ENCODE data around the gene PHF5A.
"Not testable (repeated sequence)": the region's sequence is repeated elsewhere in the genome, so short reads cannot be mapped to it uniquely, and the experiment has no call there.

PHF5A gene

DNA sequence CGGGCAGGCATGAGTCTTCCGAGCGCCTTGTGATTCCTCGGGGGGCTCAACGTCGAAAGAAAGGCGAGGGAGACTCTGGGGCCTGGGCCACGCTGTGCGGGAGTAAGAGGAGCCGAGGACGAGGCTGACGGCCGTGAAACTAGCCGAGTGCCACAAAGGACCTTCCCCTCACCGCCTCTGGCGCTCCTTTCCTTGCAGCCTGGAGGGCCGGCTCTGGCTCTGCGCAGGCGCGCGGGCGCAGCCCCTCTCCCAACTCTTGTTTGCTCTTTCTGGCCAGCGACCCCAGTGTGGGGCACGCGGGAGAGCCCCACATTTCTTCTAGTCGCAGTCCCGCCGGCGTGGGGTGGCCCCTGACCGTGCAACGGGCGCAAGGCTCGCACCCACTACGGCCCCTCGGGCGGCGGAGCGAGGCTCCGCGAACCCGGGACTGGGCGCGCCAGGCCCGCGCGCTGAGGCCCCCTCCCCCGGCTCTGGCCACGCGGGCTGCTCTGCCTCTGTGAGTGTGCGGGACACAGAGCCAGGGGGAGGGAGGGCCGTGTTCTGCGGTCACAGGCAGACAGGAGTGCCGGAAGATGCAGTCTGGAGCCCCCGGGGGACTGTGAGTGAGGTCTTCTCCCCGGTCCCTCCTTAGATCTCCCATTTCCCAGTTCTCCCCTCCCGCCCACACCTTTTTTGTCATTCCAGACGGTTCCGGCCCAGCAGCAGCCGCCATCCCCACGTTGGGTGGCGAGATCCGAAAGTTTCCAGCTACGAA is 20.9 kb downstream of the PHF5A start:
- peak in 1 of 2 donors; percentile 23 for DNase-seq (ENCODE audit: low read depth in 2 of 2)

DNA sequence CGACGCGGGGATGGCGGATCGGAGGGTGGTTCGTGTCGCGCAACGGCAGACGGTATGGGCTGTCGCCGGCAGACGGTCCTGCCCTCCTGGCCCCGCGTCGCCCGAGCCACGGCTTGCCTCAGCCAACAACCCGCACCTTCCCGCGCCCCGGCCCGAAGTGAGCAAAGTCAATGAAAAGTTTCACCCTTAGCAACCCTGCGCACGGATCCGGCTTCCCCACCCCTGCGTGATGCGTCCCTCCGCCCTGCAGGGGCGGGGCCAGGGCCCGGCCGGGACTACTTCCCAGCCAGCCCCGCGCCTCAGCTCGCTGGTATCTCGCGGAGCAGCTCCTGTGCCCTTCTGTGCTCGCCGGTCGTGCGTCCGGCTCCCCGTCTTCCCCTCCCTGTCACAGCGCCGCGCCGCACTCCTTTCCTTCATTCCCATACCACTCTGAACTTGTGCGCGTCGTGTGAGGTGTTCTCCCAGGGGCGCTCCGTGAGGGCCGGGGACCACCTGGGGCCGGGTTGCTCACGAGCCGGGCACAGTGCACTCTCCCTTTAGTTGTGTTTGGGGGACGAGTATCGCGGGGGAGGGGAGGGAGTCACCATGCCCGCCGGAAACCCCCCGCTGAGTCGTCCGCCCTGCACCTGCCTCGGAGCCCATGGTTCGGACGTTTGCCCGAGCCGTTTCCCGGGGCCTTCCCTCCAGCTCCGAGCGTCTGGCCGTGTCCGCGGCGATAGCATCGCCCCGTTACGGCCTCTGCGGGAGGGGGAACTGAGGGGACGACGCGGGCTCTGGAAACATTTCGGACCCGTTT is 21.7 kb downstream of the PHF5A start, which contains the start of gene TOB2:
TSS of gene TOB2 (minus strand) at position 163 of the 796 bp plus-strand sequence. CDS start 9,456 bp downstream, outside the sequence.
- DNase-seq (ENCODE audit: low read depth in 2 of 2), result peak; percentile 88 to 89

DNA sequence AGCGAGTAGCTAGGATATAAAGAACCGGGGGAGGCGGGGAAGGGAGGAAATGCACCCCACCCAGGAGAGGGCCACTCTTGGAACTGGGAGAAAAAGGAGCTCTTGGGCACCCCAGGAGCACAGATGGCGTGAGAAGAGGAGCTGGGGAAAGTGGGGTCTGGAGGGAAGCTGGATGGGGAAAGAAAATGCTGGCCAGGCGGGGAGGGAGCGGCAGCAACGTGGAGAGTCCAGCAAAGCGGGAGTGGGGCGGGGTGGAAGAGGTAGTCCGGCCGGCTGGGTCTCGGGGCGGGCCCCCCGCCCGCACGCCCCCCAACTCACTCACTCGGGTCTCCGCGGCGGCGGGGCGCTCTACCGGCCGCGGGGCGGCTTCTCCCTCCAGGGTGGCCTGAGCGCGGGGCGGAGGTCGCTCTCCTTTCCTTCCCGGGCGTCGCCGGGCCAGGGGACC is 22.4 kb downstream of the PHF5A start:
- no peak for DNase-seq (ENCODE audit: low read depth in 2 of 2)

DNA sequence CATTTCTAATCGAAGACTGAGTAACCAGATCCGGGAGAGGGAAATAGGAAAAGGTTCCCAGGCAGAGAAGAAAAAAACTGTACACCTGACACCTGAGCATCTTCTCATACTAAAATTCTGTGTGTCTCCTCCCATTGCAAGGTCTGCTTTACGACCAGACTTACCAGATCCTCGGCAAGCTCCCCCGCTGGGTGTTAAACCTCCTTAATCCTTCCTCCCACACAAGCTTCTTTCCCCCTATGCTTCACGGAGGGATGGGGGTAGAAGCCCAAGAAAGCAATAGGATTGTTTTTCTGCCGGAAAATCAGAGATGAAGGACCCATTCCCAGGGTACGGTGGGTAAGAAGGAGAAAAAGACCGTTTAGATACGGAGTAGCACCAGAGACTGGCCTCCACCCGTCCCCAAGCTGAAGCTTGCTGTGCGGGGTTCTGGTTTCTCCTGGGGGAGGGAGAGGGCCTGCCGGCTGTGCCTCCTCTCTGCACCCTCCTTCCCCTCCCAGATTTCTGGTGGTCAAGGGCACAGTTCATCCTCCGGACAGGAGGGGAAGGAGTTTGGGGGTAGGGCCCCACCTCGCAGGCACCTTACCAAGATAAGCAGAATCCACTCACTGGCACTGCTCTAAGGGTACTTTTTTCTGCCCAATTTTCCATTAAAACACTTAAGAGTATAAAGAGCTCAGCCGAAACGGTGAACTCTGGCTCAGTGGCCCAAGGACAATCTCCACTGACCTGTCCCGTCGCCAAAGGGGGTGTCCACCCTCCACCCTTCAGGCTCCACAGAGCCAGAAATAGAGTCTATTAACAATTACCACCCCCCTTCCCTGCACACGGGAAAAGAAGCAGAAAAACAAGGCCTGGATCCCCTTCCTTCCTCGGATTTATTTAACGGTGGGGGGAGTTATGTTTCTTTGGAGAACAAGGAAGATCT is 23.1 kb downstream of the PHF5A start:
- DNase-seq (ENCODE audit: low read depth in 2 of 2), result no peak

DNA sequence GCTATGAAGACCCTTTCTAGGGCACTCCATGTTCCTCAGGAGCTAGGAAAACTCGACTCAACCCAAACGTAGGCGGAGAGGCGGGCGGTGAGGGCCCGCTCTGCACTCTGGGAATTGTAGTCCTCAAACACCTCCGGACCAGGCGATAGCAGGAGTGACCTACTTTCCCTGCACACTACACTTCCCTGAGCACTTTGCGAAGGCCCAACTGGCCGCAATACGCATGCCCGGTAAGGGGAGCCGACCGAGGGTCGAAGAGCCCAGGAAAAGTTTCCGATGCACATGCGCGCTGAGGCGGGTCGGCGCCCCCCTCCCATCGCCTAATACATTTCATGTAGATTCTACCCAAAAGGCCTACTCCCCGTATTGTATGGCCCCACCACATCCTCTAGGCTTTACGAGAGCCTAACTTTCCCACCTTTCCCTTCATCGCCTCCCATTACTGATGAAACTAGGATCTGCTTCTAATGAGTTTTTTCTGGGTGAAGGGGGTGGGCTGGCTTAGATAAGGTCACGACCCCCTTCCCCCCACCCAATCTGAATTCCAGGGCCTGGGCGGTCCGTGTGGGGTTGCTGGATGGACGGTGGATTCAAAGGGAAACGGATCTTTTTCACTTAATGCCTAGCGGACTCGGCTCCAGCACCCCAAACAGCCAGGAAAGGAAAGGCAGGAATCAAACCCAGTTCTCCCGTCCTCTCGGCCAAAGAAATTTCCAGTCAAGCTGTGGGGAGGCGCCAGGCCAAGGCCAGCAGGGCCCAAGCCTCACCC is 23.9 kb downstream of the PHF5A start:
- peak; percentile 67 to 77 for DNase-seq (ENCODE audit: low read depth in 2 of 2)

GRCh38 chr22:41442240-41442792 is 26.2 kb downstream of the PHF5A start:
- DNase-seq (ENCODE audit: low read depth in 2 of 2), result no peak

GRCh38 chr22:41440511-41440910 is 28.0 kb downstream of the PHF5A start:
- DNase-seq (ENCODE audit: low read depth in 2 of 2), result not testable (repeated sequence)

DNA sequence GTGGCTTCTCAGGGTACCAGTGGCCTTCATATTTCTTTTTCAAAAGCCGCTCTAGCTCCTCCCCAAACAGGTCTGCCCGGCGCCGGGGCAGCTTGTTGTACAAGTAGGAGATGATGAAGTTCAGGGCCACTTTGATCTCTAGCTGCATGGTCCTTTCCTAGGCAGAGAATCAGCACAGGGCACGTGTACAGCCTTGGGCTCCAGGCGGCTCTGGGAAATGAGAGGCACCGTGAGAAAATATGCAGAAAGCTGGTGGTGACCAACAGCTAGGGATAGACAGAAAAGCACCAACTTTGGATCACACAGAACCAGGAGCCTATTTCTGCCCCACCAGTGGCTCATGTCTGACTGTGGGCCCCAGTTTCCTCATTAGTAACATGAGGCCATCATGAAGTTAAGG is 31.3 kb downstream of the PHF5A start:
- DNase-seq (ENCODE audit: low read depth in 2 of 2), result no peak

DNA sequence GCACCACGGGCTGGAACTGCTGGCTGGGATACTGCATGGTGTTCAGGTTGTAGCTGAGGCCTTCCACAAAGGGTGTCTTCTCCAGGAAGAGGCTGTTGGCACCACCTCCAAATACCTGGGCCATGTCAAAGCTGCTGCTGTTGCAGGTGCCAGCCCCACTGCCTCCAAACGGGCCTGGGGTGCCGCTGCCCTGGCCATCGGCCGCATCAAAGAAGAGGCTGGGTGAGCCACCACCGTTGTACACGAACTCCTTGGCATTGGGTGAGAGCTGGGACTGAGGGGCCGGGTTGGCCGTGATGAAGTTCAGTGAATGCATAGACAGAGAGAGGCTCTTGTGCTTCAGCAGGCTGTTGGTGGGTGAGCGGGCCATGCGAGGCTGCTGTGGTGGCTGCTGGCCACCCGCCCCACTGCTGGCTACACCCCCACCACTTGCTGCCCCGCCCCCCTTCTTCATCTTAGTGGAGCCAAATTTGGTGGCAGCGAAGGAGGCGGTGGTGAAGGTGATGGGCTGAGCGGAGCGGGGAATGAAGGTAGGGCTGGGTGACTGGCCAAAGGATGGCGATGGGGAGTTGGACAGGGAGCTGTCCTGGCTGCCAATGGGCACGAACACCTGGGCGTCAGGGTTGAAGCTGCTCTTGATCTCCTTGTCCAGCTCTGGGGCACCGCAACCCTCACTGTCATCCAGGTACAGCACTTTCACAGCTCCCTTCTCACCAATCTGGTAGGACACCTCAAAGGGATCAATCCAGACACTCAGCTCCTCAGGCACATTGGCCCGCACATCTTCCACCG is 32.0 kb downstream of the PHF5A start:
- no peak for DNase-seq (ENCODE audit: low read depth in 2 of 2)

DNA sequence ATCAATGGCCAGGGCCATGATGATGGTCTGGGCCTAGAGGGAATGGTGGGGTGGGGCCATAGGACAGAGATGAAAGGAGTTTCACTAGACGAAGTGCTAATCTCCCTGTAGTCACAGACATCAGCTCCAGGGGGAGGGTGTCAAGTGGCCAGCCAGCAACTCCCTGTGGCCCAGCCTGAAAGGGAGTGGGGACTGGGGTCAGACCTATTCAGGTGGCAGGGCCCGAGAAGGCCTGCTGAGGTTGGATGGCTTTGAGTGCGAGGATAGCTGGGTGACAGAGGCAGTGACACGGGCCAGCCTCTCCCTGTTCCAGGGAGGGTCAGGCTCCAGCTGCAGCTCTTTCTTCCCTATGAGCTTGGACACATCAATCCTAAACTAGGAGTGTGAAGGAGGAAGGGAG is 32.9 kb downstream of the PHF5A start:
- no peak for DNase-seq (ENCODE audit: low read depth in 2 of 2)

DNA sequence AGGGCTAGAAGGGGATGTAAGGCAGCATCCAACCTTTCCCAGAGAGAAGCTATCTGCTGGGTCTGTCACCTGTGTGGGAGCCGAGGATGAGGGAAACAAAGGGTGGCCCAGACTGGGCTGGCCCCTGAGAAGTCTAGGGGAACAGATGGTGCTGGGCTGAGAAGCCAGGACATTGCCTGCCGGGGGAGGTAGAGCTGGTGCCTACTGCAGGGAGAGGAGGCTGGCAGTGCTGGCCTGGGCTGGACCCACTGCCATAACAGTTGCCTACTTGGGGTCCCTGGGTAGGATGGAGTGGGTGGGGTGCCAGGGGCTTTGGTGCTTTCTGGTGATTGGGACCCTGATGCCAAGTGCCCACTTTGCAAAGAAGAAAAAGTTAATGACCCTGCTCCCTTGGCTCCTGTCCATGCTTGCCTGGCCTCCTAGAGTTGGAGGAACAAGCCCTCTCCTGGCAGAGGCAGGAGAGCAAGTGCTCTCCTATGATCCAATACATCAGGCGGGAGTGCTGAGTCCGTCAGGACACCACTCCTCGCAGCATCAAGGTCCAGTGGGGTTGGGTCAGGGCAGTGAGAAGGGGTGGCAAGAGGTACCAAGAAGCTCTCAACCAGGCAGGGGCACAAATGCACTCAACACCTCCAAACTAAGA is 34.0 kb downstream of the PHF5A start:
- not testable (repeated sequence) for DNase-seq (ENCODE audit: low read depth in 2 of 2)

DNA sequence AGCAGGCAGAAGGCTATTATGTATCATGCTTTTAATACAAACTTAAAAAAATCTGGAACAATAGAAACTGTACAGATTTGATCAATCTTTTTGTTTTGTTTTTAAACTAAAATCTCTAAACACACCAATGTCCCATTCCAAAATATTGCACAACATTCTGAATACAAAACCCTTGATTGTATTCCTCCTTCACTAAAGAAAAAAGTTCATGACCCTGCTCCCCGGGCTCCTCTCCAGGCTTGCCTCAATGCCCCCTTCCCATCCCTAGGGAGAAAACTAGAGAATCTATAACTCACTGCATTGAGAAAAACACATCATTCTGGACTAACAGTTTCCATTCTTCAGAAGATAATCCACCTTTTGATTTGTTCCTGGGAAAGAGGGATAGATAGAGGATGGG is 35.0 kb downstream of the PHF5A start:
- not testable (repeated sequence) for DNase-seq (ENCODE audit: low read depth in 2 of 2)

DNA sequence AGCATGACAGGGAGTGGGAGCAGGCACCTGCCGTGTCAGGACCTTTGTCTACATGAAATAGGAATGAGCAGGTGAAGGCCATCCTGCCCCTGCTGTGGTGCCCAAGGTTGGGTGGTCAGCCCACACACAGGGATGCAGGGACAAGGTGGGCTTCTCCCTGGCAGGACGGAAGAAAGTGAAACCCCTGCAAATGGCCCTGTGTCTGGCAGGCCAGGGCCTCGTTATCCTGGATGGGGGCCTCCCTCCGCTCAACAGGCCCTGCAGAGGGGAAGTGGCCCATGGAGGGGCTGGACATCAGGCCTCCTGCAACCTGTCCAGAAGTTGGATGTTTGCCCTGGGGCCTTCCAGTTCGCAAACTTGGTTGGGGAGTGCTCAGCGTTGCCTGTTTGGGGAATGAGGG is 36.8 kb downstream of the PHF5A start:
- no peak for DNase-seq (ENCODE audit: low read depth in 2 of 2)

GRCh38 chr22:41429951-41430332 is 38.5 kb downstream of the PHF5A start:
- DNase-seq (ENCODE audit: low read depth in 2 of 2), result no peak

GRCh38 chr22:41429232-41429950 is 39.1 kb downstream of the PHF5A start:
- no peak for DNase-seq (ENCODE audit: low read depth in 2 of 2)

GRCh38 chr22:41425660-41426365 is 42.7 kb downstream of the PHF5A start:
- no peak for DNase-seq (ENCODE audit: low read depth in 2 of 2)

GRCh38 chr22:41418717-41419116 is 49.8 kb downstream of the PHF5A start:
- DNase-seq (ENCODE audit: low read depth in 2 of 2), result no peak
